B cell (primary cell): ENCODE measurements around the gene ARHGEF37. TPM values are rescaled to one million over a fixed set of nuclear protein-coding genes. Genes with fewer than 3 reads are reported as not detected.

ENCODE experiments used
- ATAC-seq: fragments of 200-7000 bp; cut with Tn5 transposase; one replicate; pipeline ENCODE4 v1.10.0; 2021; ENCODE audit warnings: low read depth, mild to moderate bottlenecking, moderate number of reproducible peaks, moderate library complexity
- CTCF ChIA-PET: fragments of 350-600 bp; sonication (Branson Sonifier 250); formaldehyde crosslinking; loops from one replicate; lab custom pipeline; 2021; ENCODE audit warnings: antibody characterized with exemption, inconsistent platforms; lab: Charles Lee
- POLR2A ChIA-PET: fragments of 350-600 bp; sonication (Branson Sonifier 250); formaldehyde crosslinking; loops from one replicate; lab custom pipeline; 2021; ENCODE audit warnings: antibody characterized with exemption; lab: Charles Lee
- DNase-seq: peaks from one replicate; pipeline ENCODE4 v3.0.0; 2013
- H2AFZ ChIP-seq: 2 replicates; pipeline ENCODE4 v1.6.1; 2012; ENCODE audit warnings: mild to moderate bottlenecking, low read depth, low read length; ENCODE audit not compliant: insufficient read depth, poor library complexity, severe bottlenecking
- H3K27ac ChIP-seq, 2 donors: 1 replicate in 1 of 2; 2 replicates in 1 of 2; pipeline ENCODE4 v1.5.1; 2012 to 2013; ENCODE audit warnings: low read length in 2 of 2, mild to moderate bottlenecking in 2 of 2, moderate library complexity in 1 of 2
- H3K27me3 ChIP-seq, 4 experiments: fragments of 200-600 bp in 1 of 4; sonication (generic) in 1 of 4; replicated peaks in 1 of 4; 1 replicate in 2 of 4; 2 replicates in 2 of 4; pipeline versions ENCODE4 v1.6.1 to v1.7.0; 2013 to 2016; ENCODE audit warnings: low read length in 3 of 4, mild to moderate bottlenecking in 2 of 4, mixed read lengths in 1 of 4, moderate library complexity in 1 of 4; ENCODE audit not compliant: insufficient read depth in 4 of 4, control insufficient read depth in 3 of 4; ENCODE audit errors: control extremely low read depth in 1 of 4
- H3K36me3 ChIP-seq, 2 experiments: replicated peaks in 1 of 2; 1 replicate in 1 of 2; 2 replicates in 1 of 2; pipeline versions ENCODE4 v1.6.1 to v1.7.1; 2013; ENCODE audit warnings: low read length in 1 of 2; ENCODE audit not compliant: insufficient read depth in 2 of 2, control insufficient read depth in 1 of 2; ENCODE audit errors: control extremely low read depth in 1 of 2, extremely low read depth in 1 of 2
- H3K4me1 ChIP-seq, 2 donors: fragments of 200-600 bp in 1 of 2; sonication (generic) in 1 of 2; 1 replicate in 1 of 2; 2 replicates in 1 of 2; pipeline versions ENCODE4 v1.5.1 to v1.6.1; 2013 to 2017; ENCODE audit warnings: low read length in 2 of 2; ENCODE audit not compliant: control insufficient read depth in 2 of 2, insufficient read depth in 2 of 2
- H3K4me2 ChIP-seq: replicated peaks from 2 replicates; pipeline ENCODE3; 2012; ENCODE audit warnings: mild to moderate bottlenecking, low read depth, low read length; ENCODE audit not compliant: poor library complexity, severe bottlenecking
- H3K4me3 ChIP-seq, 5 experiments: fragments of 200-600 bp in 1 of 5; sonication (generic) in 1 of 5; 1 replicate in 3 of 5; 2 replicates in 2 of 5; pipeline versions ENCODE4 v1.5.1 to v1.7.0; 2011 to 2016; ENCODE audit warnings: low read length in 4 of 5, mild to moderate bottlenecking in 4 of 5, low read depth in 2 of 5, control low read depth in 1 of 5, moderate library complexity in 1 of 5; ENCODE audit not compliant: insufficient read depth in 1 of 5; ENCODE audit errors: control extremely low read depth in 1 of 5, extremely low read depth in 1 of 5
- H3K79me2 ChIP-seq: fragments of 200-600 bp; sonication (generic); one replicate; pipeline ENCODE4 v1.6.0; 2016; ENCODE audit warnings: low read length; ENCODE audit not compliant: control insufficient read depth, insufficient read depth
- H3K9ac ChIP-seq: fragments of 200-600 bp; sonication (generic); 2 replicates; pipeline ENCODE4 v1.6.1; 2017; ENCODE audit warnings: mild to moderate bottlenecking, low read length, moderate library complexity
- H3K9me3 ChIP-seq, 3 donors: one replicate each; pipeline versions ENCODE4 v1.6.1 to v1.7.1; 2013; ENCODE audit warnings: low read length in 2 of 3; ENCODE audit not compliant: control insufficient read depth in 2 of 3, insufficient read depth in 1 of 3; ENCODE audit errors: control extremely low read depth in 1 of 3
- H4K20me1 ChIP-seq: 2 replicates; pipeline ENCODE4 v1.6.0; 2012; ENCODE audit warnings: mild to moderate bottlenecking, low read length; ENCODE audit not compliant: insufficient read depth, control insufficient read depth, poor library complexity, severe bottlenecking
- H3K27ac Mint-ChIP-seq: one replicate; pipeline ENCODE4 v1.8.0; 2021; ENCODE audit warnings: mixed read lengths
- H3K27me3 Mint-ChIP-seq: one replicate; pipeline ENCODE4 v1.8.0; 2021; ENCODE audit warnings: mixed read lengths
- H3K4me1 Mint-ChIP-seq: one replicate; pipeline ENCODE4 v1.8.0; 2021; ENCODE audit warnings: mixed read lengths
- H3K4me3 Mint-ChIP-seq: one replicate; pipeline ENCODE4 v1.8.0; 2021; ENCODE audit warnings: mixed read lengths
- H3K9me3 Mint-ChIP-seq: one replicate; pipeline ENCODE4 v1.8.0; 2022; ENCODE audit warnings: mixed read lengths; ENCODE audit not compliant: insufficient read depth
- EZH2 ChIP-seq: IDR thresholded peaks from 2 replicates; pipeline ENCODE4 v1.6.1; 2012; ENCODE audit warnings: borderline replicate concordance, low read depth, mild to moderate bottlenecking, moderate library complexity, low read length; ENCODE audit not compliant: insufficient read depth, poor library complexity, severe bottlenecking
- WGBS: methylation state at CpG from one replicate; pipeline ENCODE4 v1.1.5; 2013; ENCODE audit warnings: missing lambda C conversion rate; ENCODE audit not compliant: insufficient coverage; 5-methylcytosine and 5-hydroxymethylcytosine counted together
- intact Hi-C: fragments of 100-400 bp; cut with micrococcal nuclease; formaldehyde crosslinking; loops from one replicate; pipeline ENCODE4 v1.10.0; 2022
- polyA plus RNA-seq: library from polyadenylated mRNA; depleted of rRNA; stranded (reverse); fragments of >200 nt; gene quantifications from 2 replicates; pipeline ENCODE4 v1.2.3, GENCODE V29; 2012
- total RNA-seq, 2 donors: library from RNA; stranded (reverse); fragments of 120-200 nt in 1 of 2; gene quantifications; 1 replicate in 1 of 2; 2 replicates in 1 of 2; pipeline versions ENCODE4 v1.2.3 to v1.2.4, GENCODE V29; 2013 to 2022
- TF ChIP-seq, protein P1 (sequence below): fragments of 200-600 bp; IDR thresholded peaks from one replicate; pipeline ENCODE4 v1.8.0; 2022; ENCODE audit warnings: antibody characterized with exemption, mild to moderate bottlenecking

The ARHGEF37 gene
- total and polyA plus RNA-seq, 2 donors (not counting 1 experiment from before 2014, with no cell fraction given): 0.06 to 1.7 TPM

DNA sequence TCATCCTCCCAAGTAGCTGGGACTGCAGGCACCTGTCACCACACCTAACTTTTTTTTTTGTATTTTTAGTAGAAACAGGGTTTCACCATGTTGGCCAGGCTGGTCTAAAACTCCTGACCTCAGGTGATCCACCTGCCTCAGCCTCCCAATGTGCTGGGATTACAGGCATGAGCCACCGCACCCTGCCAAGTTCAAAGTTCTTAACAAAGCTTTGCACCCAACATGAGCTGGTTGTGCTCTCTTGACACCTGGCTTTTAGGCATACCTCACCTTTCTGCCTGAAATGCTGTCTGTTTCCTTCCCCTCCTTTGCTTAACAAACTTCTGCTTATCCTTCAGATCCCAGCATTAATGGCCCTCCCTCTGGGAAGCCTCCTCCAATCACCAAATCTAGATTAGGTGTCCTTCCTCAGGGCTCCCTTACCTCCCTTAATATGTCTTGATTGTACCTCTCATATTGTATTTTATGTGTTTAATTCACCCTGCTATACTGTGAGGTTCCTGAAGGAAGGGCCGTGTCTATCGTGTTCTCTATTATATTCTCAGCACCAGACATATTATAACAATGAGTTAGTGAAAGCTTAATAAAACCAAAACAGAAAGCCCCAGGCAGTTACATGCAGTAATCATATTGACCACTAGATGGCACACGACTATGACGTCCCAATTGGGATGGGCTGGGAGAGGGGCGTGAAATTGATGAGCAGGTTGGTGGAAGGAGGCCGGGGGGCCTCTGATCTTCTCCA, 86.0 kb downstream of the ARHGEF37 start:
- WGBS: 39% methylated on average over 3 of the region's 7 CpGs
- no peaks in the 10 kb centered on the region for H3K27me3 ChIP-seq
- H3K4me1 Mint-ChIP-seq: peaks cover 3% of the 10 kb centered on the region
- H3K36me3 ChIP-seq: no peaks in the 10 kb centered on the region
- peaks cover 0 to 4% of the 10 kb centered on the region in 2 donors for H3K4me1 ChIP-seq
- ChIA-PET POLR2A (interaction anchor here (0.6 to 0.7 kb wide), 2 partner anchors 26 to 64 kb away, joined by 3 to 4 read pairs; no protein-coding TSS in a partner anchor), CTCF (interaction anchor here (0.6 to 11.1 kb wide), 38 partner anchors 11 to 324 kb away, joined by 3 to 204 read pairs (median 4); partner anchors contain the start of gene PPARGC1B)
- no peaks in the 10 kb centered on the region for H3K27me3 Mint-ChIP-seq
- H3K9ac ChIP-seq: no peak overlapping the region
- ATAC-seq (peak; percentile 45), DNase-seq (peak; percentile 72)
- no peak overlapping the region for H3K27ac ChIP-seq
- no peak overlapping the region for H3K4me2 ChIP-seq
- TF ChIP-seq EZH2: no peak
- TF ChIP-seq, protein P1, sequence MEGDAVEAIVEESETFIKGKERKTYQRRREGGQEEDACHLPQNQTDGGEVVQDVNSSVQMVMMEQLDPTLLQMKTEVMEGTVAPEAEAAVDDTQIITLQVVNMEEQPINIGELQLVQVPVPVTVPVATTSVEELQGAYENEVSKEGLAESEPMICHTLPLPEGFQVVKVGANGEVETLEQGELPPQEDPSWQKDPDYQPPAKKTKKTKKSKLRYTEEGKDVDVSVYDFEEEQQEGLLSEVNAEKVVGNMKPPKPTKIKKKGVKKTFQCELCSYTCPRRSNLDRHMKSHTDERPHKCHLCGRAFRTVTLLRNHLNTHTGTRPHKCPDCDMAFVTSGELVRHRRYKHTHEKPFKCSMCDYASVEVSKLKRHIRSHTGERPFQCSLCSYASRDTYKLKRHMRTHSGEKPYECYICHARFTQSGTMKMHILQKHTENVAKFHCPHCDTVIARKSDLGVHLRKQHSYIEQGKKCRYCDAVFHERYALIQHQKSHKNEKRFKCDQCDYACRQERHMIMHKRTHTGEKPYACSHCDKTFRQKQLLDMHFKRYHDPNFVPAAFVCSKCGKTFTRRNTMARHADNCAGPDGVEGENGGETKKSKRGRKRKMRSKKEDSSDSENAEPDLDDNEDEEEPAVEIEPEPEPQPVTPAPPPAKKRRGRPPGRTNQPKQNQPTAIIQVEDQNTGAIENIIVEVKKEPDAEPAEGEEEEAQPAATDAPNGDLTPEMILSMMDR: peak; percentile 87
- H4K20me1 ChIP-seq: no peaks in the 10 kb centered on the region
- no peak overlapping the region for H3K27ac Mint-ChIP-seq
- no peak overlapping the region for H3K4me3 ChIP-seq
- H2AFZ ChIP-seq: no peak overlapping the region
- H3K4me3 Mint-ChIP-seq: no peak overlapping the region
- intact Hi-C loops: loop anchor here (1.0 to 5.0 kb wide), 4 partner anchors 13 to 161 kb away; partner anchors contain the start of gene PPARGC1B
- H3K79me2 ChIP-seq: no peaks in the 10 kb centered on the region
- H3K9me3 Mint-ChIP-seq: peaks cover 5% of the 10 kb centered on the region
- H3K9me3 ChIP-seq: peaks cover 2 to 24% (median 8%) of the 10 kb centered on the region in 3 donors
